Stomach (tissue), 4 donors: ENCODE measurements around the gene CCDC136.

Source experiments
- EP300 ChIP-seq: sonication (generic); formaldehyde crosslinking; IDR thresholded peaks from one replicate; pipeline ENCODE4 v1.6.1; 2017; ENCODE audit warnings: antibody characterized with exemption
- POLR2A ChIP-seq, 4 donors: fragments of 450-650 bp; IDR thresholded peaks; one replicate each; pipeline ENCODE4 v1.6.1; 2016; ENCODE audit warnings: antibody characterized with exemption in 4 of 4, control low read depth in 2 of 4, mild to moderate bottlenecking in 1 of 4, moderate library complexity in 1 of 4
- POLR2AphosphoS5 ChIP-seq, 3 donors: sonication (generic); formaldehyde crosslinking; IDR thresholded peaks; one replicate each; pipeline ENCODE4 v1.6.1; 2016; ENCODE audit warnings: antibody characterized with exemption in 3 of 3
- TF ChIP-seq, protein P1 (sequence below), 7 experiments: fragments of 450-650 bp in 4 of 7; fragments of 200-600 bp in 3 of 7; sonication (generic) in 3 of 7; IDR thresholded peaks; one replicate each; pipeline ENCODE4 v1.5.1; 2016 to 2019; ENCODE audit warnings: antibody characterized with exemption in 7 of 7, control low read depth in 2 of 7, mild to moderate bottlenecking in 1 of 7

DNA sequence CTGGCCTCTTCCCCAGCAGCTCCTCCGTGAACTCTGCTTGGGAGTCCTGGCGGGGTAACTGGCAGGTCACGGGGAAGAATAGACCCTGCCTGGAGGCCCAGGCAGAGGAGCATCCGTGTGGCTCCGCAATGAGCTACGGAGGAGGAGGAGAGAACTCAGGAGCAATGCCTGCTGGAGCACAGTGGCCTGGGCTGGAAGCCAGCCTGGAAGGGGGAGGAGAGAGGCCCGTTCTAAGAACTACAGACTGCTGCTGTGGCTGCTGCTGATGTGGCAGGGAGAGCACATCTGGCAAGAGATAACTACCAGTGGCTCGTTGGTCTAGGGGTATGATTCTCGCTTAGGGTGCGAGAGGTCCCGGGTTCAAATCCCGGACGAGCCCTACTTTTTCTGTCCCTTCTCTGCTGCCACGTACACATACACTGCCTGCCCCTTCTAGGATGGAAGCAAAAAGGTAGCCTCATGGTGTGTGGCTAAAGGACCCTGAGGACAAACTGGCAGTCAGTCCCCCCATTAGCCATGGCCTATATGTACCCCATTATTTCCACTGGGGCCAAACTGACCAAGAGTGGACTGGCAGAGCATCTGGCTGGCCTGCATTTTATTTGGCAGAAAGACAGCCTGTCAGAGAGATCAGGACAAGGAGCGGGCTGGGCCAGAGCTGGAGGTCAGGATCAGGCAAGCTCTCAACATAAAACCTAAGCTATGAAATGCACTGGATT is 8.5 kb upstream of the CCDC136 start:
- TF ChIP-seq, protein P1, sequence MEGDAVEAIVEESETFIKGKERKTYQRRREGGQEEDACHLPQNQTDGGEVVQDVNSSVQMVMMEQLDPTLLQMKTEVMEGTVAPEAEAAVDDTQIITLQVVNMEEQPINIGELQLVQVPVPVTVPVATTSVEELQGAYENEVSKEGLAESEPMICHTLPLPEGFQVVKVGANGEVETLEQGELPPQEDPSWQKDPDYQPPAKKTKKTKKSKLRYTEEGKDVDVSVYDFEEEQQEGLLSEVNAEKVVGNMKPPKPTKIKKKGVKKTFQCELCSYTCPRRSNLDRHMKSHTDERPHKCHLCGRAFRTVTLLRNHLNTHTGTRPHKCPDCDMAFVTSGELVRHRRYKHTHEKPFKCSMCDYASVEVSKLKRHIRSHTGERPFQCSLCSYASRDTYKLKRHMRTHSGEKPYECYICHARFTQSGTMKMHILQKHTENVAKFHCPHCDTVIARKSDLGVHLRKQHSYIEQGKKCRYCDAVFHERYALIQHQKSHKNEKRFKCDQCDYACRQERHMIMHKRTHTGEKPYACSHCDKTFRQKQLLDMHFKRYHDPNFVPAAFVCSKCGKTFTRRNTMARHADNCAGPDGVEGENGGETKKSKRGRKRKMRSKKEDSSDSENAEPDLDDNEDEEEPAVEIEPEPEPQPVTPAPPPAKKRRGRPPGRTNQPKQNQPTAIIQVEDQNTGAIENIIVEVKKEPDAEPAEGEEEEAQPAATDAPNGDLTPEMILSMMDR (IDR thresholded peaks at IDR 0.05) = no peak
- peak in 1 of 3 donors; percentile 46 for TF ChIP-seq POLR2AphosphoS5 (IDR thresholded peaks at IDR 0.05)
- TF ChIP-seq POLR2A (IDR thresholded peaks at IDR 0.05) = no peak
- no peak for TF ChIP-seq EP300
